Neural progenitor cell (in vitro differentiated cells): ENCODE results near the gene NFIL3. TPM values are rescaled to one million over a fixed set of nuclear protein-coding genes. Genes with fewer than 3 reads are reported as not detected.

ENCODE experiments used
- DNase-seq: peaks from one replicate; pipeline ENCODE4 v3.0.0-alpha.2; 2016; ENCODE audit warnings: low spot score
- H2AFZ ChIP-seq: fragments of 200-600 bp; sonication (generic); replicated peaks from 2 replicates; pipeline ENCODE4 v1.6.1; 2016; ENCODE audit warnings: antibody characterized with exemption
- H3F3A ChIP-seq: fragments of 200-600 bp; sonication (generic); 2 replicates; pipeline ENCODE4 v1.6.1; 2016; ENCODE audit warnings: antibody characterized with exemption, low read depth
- H3K27ac ChIP-seq: fragments of 200-600 bp; sonication (generic); 2 replicates; pipeline ENCODE4 v1.5.1; 2016; ENCODE audit warnings: mild to moderate bottlenecking
- H3K27me3 ChIP-seq: fragments of 200-600 bp; sonication (generic); 2 replicates; pipeline ENCODE4 v1.6.1; 2016; ENCODE audit warnings: mild to moderate bottlenecking, moderate library complexity
- H3K36me3 ChIP-seq: fragments of 200-600 bp; sonication (generic); 2 replicates; pipeline ENCODE4 v1.5.1; 2016
- H3K4me1 ChIP-seq: fragments of 200-600 bp; sonication (generic); 2 replicates; pipeline ENCODE4 v1.6.1; 2016; ENCODE audit warnings: mixed run types
- H3K4me2 ChIP-seq: fragments of 200-600 bp; sonication (generic); 2 replicates; pipeline ENCODE4 v1.6.1; 2016
- H3K4me3 ChIP-seq: fragments of 200-600 bp; sonication (generic); 2 replicates; pipeline ENCODE4 v1.5.1; 2016
- H3K79me2 ChIP-seq: fragments of 200-600 bp; sonication (generic); 2 replicates; pipeline ENCODE4 v1.6.1; 2016; ENCODE audit warnings: low read depth
- H3K9ac ChIP-seq: fragments of 200-600 bp; sonication (generic); 2 replicates; pipeline ENCODE4 v1.6.1; 2016
- H3K9me3 ChIP-seq: fragments of 200-600 bp; sonication (generic); 2 replicates; pipeline ENCODE4 v1.5.1; 2016; ENCODE audit warnings: low read depth
- H4K20me1 ChIP-seq: fragments of 200-600 bp; sonication (generic); 2 replicates; pipeline ENCODE4 v1.6.1; 2016; ENCODE audit warnings: low read depth
- H3K27ac Mint-ChIP-seq: 3 replicates; pipeline ENCODE4 v1.8.0; 2021; ENCODE audit warnings: mixed read lengths
- H3K27me3 Mint-ChIP-seq: 2 replicates; pipeline ENCODE4 v1.8.0; 2022; ENCODE audit warnings: low read depth, mild to moderate bottlenecking, inconsistent platforms, moderate library complexity, mixed read lengths; ENCODE audit not compliant: insufficient read depth
- H3K36me3 Mint-ChIP-seq: 3 replicates; pipeline ENCODE4 v1.8.0; 2021; ENCODE audit warnings: mixed read lengths
- H3K4me1 Mint-ChIP-seq: 3 replicates; pipeline ENCODE4 v1.8.0; 2021; ENCODE audit warnings: mixed read lengths
- H3K4me3 Mint-ChIP-seq: 3 replicates; pipeline ENCODE4 v1.8.0; 2021; ENCODE audit warnings: mild to moderate bottlenecking, moderate library complexity, mixed read lengths
- H3K9me3 Mint-ChIP-seq: 3 replicates; pipeline ENCODE4 v1.8.0; 2020; ENCODE audit warnings: mixed read lengths
- CTCF ChIP-seq: fragments of 200-600 bp; sonication (generic); IDR thresholded peaks from 2 replicates; pipeline ENCODE4 v1.5.1; 2017; ENCODE audit warnings: antibody characterized with exemption, mild to moderate bottlenecking
- EZH2 ChIP-seq: fragments of 200-600 bp; sonication (generic); IDR thresholded peaks from 2 replicates; pipeline ENCODE4 v1.6.1; 2017; ENCODE audit warnings: antibody characterized with exemption, mild to moderate bottlenecking, moderate library complexity
- EZH2phosphoT487 ChIP-seq: fragments of 200-600 bp; sonication (generic); IDR thresholded peaks from 2 replicates; pipeline ENCODE4 v1.6.1; 2017; ENCODE audit warnings: antibody characterized with exemption
- total RNA-seq: library from RNA; depleted of rRNA; stranded (reverse); fragments of >200 nt; gene quantifications from 2 replicates; pipeline ENCODE4 v1.2.3, GENCODE V29; 2015; ENCODE audit warnings: low replicate concordance

Gene NFIL3
- total RNA-seq, 1 donor from 2014 or later: 22.3 TPM

- Histone ChIP-seq H3K4me1 (no peaks in the 10 kb centered on the region), H3K27me3 (no peaks in the 10 kb centered on the region), H3F3A (no peaks in the 10 kb centered on the region), H3K4me2 (no peak overlapping the region), H4K20me1 (no peaks in the 10 kb centered on the region), H2AFZ (no peak overlapping the region), H3K9ac (no peak overlapping the region), H3K27ac (no peak overlapping the region), H3K79me2 (no peaks in the 10 kb centered on the region), H3K36me3 (no peaks in the 10 kb centered on the region), H3K4me3 (no peak overlapping the region), H3K9me3 (no peaks in the 10 kb centered on the region)
- no peaks in the 10 kb centered on the region for H3K9me3 Mint-ChIP-seq
- H3K36me3 Mint-ChIP-seq: no peaks in the 10 kb centered on the region
- no peak overlapping the region for H3K4me3 Mint-ChIP-seq
- H3K4me1 Mint-ChIP-seq: no peaks in the 10 kb centered on the region
- TF ChIP-seq EZH2phosphoT487: no peak
- no peak for TF ChIP-seq CTCF
- no peak for TF ChIP-seq EZH2
- H3K27me3 Mint-ChIP-seq: no peaks in the 10 kb centered on the region
- H3K27ac Mint-ChIP-seq: no peak overlapping the region
- DNase-seq: no peak
Measured at GRCh38 chr9:91393826-91394225, 29.8 kb downstream of the NFIL3 start.

GRCh38 chr9:91392435-91392834, 31.2 kb downstream of the NFIL3 start:
- H3K27ac ChIP-seq: no peak overlapping the region
- Mint-ChIP-seq H3K4me1 (no peaks in the 10 kb centered on the region), H3K4me3 (no peak overlapping the region), H3K27me3 (peaks cover 3% of the 10 kb centered on the region), H3K36me3 (no peaks in the 10 kb centered on the region), H3K27ac (no peak overlapping the region), H3K9me3 (no peaks in the 10 kb centered on the region)
- H3K4me1 ChIP-seq: no peaks in the 10 kb centered on the region
- no peaks in the 10 kb centered on the region for H3K79me2 ChIP-seq
- H3K9me3 ChIP-seq: no peaks in the 10 kb centered on the region
- H3K9ac ChIP-seq: no peak overlapping the region
- no peaks in the 10 kb centered on the region for H4K20me1 ChIP-seq
- no peak overlapping the region for H2AFZ ChIP-seq
- H3K27me3 ChIP-seq: no peaks in the 10 kb centered on the region
- H3K4me3 ChIP-seq: no peak overlapping the region
- H3K36me3 ChIP-seq: no peaks in the 10 kb centered on the region
- TF ChIP-seq EZH2phosphoT487 (no peak), EZH2 (no peak), CTCF (no peak)
- DNase-seq: no peak
- H3F3A ChIP-seq: no peaks in the 10 kb centered on the region
- no peak overlapping the region for H3K4me2 ChIP-seq

- no peaks in the 10 kb centered on the region for H3K4me1 ChIP-seq
- no peaks in the 10 kb centered on the region for H3K9me3 ChIP-seq
- H4K20me1 ChIP-seq: no peaks in the 10 kb centered on the region
- Mint-ChIP-seq H3K36me3 (no peaks in the 10 kb centered on the region), H3K4me1 (no peaks in the 10 kb centered on the region), H3K4me3 (no peak overlapping the region), H3K27me3 (peaks cover 5% of the 10 kb centered on the region), H3K9me3 (no peaks in the 10 kb centered on the region), H3K27ac (no peak overlapping the region)
- H3K4me3 ChIP-seq: no peak overlapping the region
- H3K4me2 ChIP-seq: no peak overlapping the region
- no peak for TF ChIP-seq CTCF
- TF ChIP-seq EZH2phosphoT487: no peak
- TF ChIP-seq EZH2: no peak
- no peaks in the 10 kb centered on the region for H3K36me3 ChIP-seq
- H3F3A ChIP-seq: no peaks in the 10 kb centered on the region
- H3K27ac ChIP-seq: no peak overlapping the region
- H3K79me2 ChIP-seq: no peaks in the 10 kb centered on the region
- no peaks in the 10 kb centered on the region for H3K27me3 ChIP-seq
- no peak for DNase-seq
- no peak overlapping the region for H3K9ac ChIP-seq
- H2AFZ ChIP-seq: no peak overlapping the region
Measured at GRCh38 chr9:91391818-91392217, 31.8 kb downstream of the NFIL3 start.
